Activated naive CD4-positive, alpha-beta T cell (primary cell): ENCODE measurements around the gene ADNP2.
"Not testable (repeated sequence)": the region's sequence is repeated elsewhere in the genome, so short reads cannot be mapped to it uniquely, and the experiment has no call there.

Experiments used
- DNase-seq, 4 experiments: peaks; one replicate each; lab custom pipeline; 2025; lab: John Stamatoyannopoulos, UW

Gene ADNP2

DNA sequence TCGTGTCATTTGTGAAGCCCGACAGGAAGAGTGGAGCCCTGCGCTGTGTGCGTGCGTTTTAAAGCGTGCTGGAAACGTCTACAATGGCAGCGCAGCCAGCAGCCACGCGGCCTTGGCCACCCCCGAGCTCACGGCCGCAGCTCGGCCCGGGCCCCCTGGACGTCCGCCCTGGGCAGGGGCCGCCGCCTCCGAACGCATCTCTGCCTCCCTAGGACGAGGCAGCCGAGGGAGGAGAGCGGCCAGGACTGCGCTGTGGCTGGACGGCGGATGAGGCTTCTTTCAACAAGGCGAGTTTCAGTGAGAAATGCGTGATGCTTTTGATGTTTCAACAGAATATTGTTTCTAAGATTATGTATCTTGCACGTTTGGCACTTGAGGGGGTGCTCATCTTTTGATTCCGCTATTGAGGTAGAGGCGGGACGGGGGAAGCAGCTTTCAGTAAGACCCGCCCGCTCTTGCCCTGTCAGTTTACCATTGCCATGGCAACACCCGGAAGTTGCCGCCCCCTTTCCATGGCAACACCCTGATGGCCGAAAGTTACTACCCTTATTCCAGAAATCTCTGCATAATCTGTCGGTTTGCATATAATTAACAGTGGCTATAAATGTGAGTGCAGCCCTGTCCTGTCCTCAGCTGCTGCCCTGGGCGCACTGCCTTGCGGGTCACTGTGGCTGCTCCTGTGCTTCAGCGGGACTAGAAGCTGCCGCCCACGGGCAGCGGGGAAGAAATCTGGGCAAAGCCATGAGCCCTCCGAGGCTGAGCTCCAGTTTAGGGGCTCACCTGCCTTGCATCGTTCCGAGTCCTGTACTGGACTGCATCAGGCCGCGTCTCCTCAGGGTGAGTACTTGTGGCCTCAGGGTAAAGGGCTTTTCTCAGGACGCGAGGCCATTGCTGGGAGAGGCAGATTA lies 38.6 kb downstream of the ADNP2 start:
- peak; percentile 26 to 61 (median 39) for DNase-seq

DNA sequence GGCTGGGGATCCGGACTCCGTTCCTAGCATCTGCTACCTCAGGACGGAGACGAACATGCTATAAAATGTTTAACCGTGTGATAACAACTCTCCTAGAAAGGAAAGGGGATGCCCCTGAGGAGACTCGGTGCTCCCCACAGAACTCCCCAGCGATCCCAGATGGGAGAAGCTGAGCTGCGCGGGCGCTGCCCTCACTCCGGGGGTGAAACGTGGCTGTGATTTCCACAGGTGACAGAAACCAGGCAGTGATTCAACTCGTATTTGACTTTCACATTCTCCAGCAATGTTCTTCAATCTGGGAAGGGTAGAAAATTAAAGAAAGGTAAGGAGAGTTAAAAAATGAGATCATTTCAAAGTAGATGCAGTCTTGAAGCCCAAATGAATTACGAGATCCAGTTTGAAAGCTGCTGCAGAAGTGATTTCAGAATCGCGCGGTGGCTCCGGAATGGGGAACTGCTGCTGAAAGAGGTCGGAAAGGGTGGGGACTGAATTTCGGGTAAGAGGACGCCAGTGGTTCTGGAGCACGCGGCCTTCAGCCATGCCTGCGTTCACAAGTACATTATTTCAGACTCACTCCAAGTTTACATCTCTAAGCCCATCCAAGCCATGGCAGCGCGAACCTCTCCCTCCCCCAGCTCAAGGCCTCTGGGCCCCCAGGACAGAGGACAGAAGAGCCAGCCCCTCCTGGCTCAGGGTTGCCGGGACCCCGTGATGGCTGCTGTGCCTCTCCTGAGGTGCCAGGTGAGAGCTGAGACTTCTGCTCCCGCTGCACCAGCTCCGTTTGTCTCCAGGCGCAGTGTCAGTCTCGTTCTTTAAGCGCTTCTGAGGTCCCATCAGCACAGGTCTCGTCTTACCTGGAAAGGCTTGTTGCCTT lies 39.5 kb downstream of the ADNP2 start:
- DNase-seq, result no peak

DNA sequence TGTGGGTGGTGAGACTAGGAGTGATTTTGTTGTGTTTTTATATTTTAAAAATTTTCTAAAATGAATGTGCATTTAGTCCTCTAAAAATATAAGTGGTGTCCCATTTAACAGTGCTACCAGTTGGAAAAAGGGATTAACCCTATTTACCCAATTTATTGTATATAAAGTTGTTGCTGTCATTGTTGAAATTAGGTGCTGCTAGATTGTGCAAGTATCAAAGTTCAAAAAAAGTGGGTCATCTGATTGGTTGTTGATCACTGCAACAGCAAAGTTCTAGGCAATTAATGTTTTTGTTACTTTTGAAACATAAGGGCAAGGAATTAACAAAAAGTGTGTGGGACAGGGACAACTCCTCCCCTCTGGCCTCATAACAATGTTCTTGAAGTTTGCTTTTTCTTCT lies 40.6 kb downstream of the ADNP2 start:
- DNase-seq, result no peak

DNA sequence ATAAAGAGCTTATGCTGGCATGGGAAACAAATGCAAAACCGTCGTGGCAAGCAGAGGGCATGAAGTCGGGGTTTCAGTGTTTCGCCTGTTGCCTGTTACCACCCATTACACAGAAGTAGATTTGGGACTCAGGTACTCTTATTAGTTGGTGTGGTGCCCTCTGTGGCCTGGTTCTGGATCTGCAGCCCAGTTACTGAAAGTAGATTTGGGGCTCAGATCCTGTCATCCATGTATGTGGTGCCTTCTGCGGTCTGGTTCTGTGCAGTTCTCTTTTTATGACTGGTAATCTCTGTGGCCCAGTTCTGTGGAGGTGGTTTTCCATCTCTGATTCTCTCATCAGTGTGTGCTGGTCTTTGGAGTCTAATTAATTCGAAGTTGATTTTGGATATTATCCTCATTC lies 45.2 kb downstream of the ADNP2 start:
- DNase-seq, result no peak

DNA sequence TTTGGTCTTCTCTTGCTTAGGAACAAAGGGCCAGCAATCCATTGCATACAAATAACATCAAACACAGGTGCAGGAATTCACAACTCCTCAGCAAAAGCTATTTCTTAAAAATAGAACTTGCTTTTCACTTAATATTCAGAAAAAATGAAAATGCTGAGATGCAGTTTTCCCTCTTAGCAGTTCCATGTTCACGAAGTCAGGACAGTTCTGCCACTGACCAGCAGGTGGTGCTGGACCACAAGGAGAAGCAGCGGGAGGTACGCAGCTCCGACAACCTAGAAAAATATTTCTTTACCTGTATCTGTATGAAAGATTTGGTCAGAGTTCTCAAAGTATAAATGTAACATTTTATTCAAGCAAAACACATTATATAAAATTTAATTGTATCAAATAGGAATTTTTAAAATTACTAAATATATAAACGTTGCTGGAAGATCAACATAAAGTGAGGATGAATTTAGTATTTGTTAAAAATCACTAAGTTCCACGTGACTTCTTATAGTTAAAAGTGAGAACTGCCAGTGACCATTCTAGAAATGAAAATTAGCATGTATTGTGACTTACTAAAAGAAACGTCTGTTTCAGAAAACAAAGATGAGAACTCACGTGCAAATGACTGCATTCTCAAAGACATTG lies 48.8 kb downstream of the ADNP2 start:
- peak; percentile 40 to 62 (median 56) for DNase-seq

DNA sequence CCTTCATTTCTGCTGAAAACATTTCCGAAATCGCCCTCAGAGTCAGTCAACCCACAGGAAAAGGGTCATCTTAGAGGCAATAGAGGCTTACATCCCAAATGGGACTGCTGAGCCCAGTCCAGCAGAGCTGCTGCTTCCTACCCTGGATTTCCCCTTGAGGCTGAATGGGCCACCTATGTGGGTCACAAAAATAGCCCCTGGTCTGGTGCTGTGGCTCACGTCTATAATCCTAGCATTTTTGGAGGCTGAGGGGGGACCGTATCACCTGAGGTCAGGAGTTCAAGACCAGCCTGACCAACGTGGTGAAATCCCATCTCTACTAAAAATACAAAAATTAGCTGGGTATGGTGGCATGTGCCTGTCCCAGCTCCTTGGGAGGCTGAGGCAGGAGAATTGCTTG lies 49.3 kb downstream of the ADNP2 start:
- no peak for DNase-seq

DNA sequence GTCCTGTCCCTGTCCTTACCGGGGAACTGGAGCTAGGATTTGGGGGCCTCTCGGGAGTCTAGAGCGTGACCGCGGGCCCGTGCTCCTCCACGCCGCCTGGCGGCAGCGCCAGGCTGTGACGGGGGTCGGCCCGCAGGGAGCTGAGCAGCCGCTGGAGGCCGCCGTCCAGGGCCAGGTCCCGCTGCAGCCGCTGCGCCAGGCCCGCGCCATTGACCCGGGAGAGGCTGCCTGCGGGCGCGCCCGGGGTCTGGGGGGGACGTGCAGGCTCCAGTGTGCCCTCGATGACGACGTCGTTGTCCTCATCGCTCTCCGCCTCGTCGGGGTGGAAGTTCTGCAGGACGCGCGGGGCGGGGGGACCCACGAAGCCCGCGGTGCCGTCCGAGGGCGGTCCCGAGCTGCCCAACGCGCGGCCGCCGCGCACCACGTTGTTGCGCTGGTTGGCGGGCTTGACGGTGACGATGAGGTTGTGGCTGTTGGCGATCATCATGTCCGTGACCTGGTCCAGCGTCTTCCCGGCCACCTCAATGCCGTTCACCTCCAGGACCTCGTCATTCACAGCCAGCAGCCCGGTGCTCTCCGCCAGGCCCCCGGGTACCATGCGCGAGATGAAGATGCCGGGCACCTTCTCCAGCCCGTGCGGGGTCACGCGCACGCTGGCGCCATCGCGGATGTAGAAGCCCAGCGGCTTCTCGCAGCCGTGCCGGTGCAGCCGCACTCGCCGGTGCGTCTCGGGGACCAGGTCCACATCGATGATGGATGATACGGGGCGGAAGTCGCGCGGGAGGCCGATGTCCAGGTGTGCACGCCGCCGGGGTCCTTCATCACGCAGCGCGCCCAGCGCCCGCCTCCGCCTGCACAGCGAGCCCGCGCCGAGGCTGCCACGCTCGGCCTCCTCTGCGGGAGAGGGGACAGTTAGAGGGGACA lies 50.9 kb downstream of the ADNP2 start:
- DNase-seq, result no peak

DNA sequence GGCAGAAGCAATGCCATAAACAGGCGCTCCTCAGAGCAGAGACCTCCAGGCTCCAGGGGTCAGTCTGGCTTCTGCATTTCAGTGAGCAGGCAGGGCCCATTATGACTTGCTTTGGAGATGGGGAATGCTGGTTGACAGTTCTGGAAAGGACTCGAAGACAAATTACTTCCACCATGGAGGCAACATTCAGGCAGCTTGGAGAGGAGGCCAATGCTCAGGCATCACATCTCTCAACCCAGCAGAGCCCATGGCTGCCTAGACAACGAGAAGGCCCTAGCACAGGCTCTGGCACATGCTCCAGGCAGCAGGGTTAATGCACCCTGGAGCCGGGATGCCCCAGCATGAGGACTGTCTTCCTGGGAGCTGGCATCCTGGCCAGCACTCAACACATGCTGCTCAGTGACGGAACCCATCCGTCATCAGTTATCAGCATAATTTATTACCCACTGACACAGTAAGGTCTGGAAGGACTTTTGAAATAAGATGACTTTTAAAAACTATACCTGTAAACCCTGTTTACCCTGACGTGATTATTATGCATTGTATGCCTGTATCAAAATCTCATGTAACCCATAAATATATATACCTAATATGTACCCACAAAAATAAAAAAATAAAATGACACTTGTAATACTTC lies 52.8 kb downstream of the ADNP2 start:
- DNase-seq, result no peak

DNA sequence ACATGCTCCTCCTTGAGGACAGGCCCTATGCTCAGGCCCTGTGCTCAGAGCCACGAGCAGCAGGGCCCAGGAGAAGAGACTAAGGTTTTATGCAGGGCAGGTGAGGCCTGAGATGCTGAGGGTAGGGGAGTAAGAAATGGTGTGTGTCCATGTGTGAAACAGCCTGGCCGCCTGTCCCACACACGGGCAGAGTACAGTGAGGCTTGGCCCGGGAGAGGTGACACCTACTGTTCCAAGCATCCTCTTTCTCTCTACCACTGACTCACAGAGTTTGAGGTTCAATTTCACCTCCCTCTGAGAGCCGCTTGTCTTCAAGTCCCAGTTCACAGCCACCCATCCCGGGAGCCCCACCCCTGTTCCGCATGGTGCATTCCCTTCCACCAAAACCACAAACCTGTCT lies 54.1 kb downstream of the ADNP2 start:
- DNase-seq, result no peak

DNA sequence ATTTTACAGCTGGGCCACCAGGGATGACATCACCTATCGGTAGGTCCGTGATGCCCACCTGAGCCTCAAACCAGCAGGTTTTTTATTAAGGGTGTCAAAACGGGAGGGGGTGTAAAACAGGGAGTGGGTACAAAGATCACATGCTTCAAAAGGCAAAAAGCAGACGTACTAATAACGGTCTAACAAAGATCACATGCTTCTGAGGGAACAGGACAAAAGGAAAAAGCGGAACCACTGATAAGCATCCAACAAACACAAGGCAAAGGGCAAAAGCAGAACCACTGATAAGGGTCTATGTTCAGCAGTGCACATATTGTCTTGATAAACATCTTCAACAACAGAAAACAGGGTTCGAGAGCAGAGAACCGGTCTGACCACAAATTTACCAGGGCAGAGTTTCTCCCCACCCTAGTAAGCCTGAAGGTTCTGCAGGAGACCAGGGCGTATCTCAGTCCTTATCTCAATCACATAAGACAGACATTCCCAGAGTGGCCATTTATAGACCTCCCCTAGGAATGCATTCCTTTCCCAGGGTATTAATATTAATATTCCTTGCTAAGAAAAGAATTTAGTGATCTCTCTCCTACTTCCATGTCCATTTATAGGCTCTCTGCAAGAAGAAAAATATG lies 55.8 kb downstream of the ADNP2 start:
- DNase-seq, result not testable (repeated sequence)

DNA sequence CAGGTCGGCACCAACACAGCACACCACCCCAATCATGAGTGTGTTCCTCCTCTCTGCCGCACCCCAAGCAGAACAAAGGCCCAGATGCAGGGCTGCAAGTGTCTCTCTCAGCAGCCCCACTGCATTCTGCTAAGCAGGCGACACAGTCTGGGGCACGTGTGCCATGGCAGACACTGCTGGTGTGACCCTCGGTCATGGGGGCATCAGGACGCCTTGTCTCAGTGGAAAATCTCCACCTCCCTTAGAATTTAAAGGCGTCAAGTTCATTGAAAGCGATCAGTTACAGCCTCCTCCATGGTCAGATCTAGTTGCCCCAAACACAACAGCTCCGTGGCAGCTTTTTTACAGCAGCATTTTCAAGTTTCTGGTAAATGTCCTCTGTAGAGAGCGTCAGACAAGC lies 57.2 kb downstream of the ADNP2 start:
- no peak for DNase-seq

DNA sequence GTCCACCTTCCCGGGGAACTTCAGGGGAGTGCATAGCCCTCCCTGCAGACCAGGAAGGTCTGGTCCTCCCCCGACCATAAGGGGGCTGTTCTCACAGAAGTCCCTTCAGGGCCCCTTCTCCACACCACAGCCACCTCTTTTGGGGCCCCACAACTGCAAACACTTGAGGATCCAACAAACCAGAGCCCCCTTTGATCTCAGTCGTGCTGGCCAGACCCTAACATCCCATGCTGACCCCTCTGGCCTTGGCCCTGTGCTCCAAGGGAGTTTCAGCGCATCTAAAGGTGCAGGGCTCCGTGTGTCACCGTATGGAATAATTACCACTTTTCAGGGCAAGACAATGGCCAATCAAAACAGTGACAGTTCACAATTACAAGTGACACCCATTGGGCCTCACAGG lies 57.7 kb downstream of the ADNP2 start:
- no peak for DNase-seq

DNA sequence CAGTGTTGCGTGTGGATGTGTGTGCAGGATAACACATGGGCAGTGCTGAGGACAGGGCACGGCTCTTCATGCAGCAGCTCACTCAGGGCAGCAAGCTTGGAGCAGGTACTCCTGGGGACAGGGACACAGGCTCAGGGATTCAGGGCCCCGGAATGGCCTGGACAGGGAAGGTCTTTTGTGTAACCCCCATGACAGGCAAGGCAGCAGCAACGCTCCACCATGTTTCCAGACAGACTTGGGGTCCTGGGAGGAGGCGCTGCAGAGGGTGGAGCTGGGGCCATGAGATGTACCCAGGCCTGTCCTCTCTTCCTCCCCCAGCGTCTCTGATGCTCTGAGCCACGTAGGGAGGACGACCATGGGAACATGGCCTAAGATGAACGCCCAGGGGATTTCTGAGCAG lies 58.3 kb downstream of the ADNP2 start:
- no peak for DNase-seq

DNA sequence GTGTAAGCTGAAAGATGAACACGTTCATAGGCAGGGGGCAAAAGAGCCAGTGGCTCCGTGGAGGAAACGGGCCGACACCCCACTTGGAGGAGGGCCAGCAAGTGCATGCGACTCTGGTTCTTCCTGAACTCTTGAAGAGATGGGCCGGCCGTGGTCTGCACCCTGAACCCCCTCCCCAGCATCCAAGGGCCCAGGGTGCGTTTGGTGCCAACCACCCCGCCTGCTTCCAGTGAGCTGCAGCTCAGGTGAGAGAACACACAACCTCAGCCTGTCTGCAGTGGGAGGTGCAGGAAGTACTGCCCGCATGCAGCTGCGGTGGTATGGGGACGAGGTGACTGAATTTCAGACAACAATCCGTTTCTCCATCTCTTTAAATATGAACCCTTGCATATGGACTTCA lies 58.9 kb downstream of the ADNP2 start:
- no peak for DNase-seq

DNA sequence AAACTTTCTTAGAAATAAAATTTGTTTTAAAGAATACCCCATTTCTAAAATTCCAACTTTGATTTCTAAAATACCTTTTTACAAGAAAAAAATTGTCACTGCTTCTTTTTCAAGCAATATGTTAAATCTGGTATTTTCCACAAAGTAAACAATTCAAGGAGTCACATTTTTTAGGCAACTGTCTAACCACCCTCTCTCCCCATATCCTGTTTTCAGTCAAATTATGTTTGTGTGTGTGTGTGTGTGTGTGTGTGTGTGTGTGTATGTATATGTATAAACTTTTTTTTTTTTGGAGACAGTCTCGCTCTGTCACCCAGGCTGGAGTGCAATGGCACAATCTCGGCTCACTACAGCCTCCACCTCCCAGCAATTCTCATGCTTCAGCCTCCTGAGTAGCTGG lies 59.3 kb downstream of the ADNP2 start:
- DNase-seq, result no peak

DNA sequence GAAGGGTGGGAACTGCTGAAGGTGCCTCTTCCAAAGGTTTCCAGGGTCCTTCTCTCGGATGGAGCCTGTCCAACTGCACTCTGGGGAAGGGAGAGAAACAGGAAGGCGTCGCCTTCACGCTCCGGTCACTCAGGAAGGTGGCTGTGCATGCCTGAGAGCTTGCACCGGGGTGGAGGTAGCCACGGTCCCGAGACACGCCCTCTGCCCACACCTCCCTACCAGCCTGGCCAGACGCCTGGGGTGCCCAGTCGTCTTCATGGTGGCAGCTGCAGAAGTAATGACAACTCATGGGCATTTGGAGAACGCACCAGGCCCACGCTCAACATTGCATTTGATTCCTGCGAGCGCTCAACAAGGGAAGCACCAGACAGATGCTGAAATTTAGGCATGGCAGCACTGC lies 59.9 kb downstream of the ADNP2 start:
- no peak for DNase-seq

DNA sequence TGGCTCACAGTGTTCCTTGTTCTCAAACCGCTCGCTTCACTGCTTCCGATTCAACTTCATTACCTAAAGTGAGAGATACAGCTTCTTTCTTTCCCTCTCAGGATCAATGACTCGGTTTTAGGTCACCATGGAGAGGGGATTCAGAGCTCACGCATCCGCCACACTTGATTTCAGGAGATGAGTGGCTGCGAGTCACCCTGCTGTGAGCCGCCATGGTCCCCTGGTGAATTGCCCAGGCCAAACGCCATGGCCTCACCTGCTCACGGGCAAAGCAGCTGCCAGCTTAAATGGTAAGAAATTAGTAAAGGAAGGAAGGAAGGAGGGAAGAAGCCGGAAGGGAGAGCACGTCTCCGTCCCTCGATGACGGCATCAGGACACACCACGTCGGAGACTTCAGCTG lies 60.5 kb downstream of the ADNP2 start:
- DNase-seq, result no peak

DNA sequence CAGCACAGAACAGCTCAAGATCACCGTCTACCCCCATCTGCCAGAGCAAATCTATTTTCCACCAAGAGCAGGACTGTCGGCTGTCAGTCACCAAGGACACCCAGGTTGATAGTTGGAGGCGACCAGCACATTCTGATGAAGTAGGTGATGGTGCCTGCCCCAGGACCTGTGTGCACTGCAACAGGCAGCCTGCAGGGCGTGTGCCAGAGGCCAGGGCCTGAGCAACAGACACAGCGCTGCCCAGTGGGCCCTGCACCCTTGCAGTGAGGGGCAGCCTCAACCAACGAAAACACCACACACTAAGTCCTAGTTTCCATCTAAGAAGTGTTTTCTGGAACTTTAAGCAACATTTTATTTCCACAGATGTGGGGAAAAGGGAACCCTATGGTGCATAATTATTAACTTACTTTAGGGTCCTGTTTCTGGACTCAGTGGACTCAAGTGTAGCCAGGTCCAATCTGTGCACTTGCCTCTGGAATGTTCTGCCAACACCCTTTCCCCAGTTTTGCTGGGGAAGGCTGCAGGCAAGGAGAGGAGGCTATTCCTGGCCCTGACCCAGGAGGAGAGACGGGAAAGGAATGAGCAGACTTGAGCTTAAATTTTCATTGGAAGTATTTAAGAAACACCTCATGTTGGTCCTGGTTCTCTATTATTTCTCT lies 61.5 kb downstream of the ADNP2 start:
- no peak for DNase-seq

DNA sequence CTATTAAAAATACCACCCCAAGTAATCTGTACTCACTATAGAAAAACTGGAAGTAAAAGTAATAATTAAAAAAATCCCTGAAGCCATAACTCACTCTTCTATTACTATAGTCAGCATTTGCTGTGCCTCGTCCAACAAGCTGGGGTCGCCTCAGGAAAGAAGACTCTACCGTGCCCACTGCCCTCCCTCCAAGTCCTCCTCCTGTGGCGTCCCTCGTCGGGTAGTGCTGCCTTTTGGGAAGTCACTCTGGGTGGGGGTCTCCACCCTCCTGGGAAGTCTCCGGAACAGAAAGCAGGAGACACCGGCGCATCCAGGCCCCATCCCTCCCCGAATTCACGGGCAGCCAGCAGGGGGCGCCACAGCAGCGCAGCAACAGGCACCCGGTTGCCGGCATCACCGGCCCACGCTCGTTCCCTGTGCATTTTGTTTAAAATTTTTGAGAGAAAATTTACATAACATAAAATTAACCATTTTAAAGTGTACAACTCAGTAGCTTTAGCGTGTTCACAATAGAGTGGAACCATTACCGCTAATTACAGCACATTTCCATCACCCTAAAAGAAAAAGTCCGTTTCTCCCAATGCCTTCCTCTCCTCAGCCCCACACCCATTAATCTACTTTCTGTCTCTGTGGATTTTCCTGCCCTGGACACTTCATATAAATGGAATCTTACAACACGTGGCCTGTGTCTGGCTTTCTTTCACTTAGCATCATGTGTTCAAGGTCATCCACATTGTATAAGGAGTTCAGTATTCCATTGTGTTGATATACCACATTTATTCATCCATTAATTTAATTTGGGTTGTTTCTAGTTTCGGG lies 62.2 kb downstream of the ADNP2 start:
- DNase-seq, result no peak
